ENCODE data around the gene DUOXA1.

- no peak for TF ChIP-seq ZNF221 (tag by site-specific recombination; IDR thresholded peaks at IDR 0.05; ENCODE audit: borderline replicate concordance)
- TF ChIP-seq ZSCAN23 (tag by site-specific recombination; IDR thresholded peaks at IDR 0.05) = no peak
- TF ChIP-seq ZEB2 (tag by site-specific recombination; IDR thresholded peaks at IDR 0.05) = no peak
- TF ChIP-seq ZNF488 (tag by site-specific recombination; IDR thresholded peaks at IDR 0.05) = no peak
- no peak for TF ChIP-seq ZNF449 (tag by site-specific recombination; IDR thresholded peaks at IDR 0.05)
- no peak for TF ChIP-seq CTCF (tag by site-specific recombination; IDR thresholded peaks at IDR 0.05)
- no peak for TF ChIP-seq TCF7L2 (IDR thresholded peaks at IDR 0.05; ENCODE audit: borderline replicate concordance, low read depth, low read length)
- TF ChIP-seq ZNF555 (tag by site-specific recombination; conservative IDR thresholded peaks at IDR 0.05) = no peak
- no peak for TF ChIP-seq ZNF768 (tag by site-specific recombination; IDR thresholded peaks at IDR 0.05)
- no peak for TF ChIP-seq ZNF610 (tag by site-specific recombination; IDR thresholded peaks at IDR 0.05; ENCODE audit: borderline replicate concordance)
- no peak for TF ChIP-seq ZNF23 (tag by site-specific recombination; IDR thresholded peaks at IDR 0.05; ENCODE audit: borderline replicate concordance)
- TF ChIP-seq ZNF561 (tag by site-specific recombination; IDR thresholded peaks at IDR 0.05; ENCODE audit: borderline replicate concordance) = no peak
- no peak for TF ChIP-seq GLIS1 (tag by site-specific recombination; IDR thresholded peaks at IDR 0.05)
These were observed 44.9 kb upstream of the DUOXA1 start for GRCh38 chr15:45174577-45174976.

Measured in HEK293 (cell line).